ENCODE results near the gene ANKRD28. TPM values are rescaled to one million over a fixed set of nuclear protein-coding genes. Genes with fewer than 3 reads are reported as not detected.
"Not testable (repeated sequence)": the region's sequence is repeated elsewhere in the genome, so short reads cannot be mapped to it uniquely, and the experiment has no call there.

ANKRD28 gene
- total and polyA plus RNA-seq, 2 of the 13 experiments (the other 11 are each of a cell fraction or from before 2014, with no cell fraction given) = 21.0 to 28.9 TPM

DNA sequence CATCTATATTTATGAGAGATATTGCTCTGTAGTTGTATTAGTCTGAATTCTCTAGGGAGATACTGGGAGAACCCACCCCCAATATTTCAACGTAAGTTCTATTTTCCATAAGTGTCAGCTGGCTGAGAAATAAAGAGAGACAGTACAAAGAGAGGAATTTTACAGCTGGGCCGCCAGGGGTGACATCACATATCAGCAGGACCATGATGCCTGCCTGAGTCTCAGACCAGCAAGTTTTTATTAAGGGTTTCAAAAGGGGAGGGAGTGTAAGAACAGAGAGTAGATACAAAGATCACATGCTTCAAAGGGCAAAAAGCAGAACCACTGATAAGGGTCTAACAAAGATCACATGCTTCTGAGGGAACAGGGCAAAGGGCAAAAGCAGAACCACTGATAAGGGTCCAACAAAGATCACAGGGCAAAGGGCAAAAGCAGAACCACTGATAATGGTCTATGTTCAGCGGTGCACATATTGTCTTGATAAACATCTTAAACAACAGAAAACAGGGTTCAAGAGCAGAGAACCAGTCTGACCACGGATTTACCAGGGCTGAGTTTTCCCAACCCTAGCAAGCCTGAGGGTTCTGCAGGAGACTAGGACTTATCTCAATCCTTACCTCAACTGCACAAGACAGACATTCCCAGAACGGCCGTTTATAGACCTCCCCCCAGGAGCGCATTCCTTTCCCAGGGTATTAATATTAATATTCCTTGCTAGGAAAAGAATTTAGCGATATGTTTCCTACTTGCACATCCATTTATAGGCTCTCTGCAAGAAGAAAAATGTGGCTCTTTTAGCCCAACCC lies 177.9 kb downstream of the ANKRD28 start:
- 87% methylated on average over 8 of the region's 8 CpGs for WGBS (ENCODE audit: low lambda C conversion rate)
- Histone ChIP-seq H3K9me3 (ENCODE audit: low read length) (peaks cover 24% of the 10 kb centered on the region), H3K27ac (ENCODE audit: extremely low read length, insufficient read depth, low read length) (peak overlapping the region; percentile 14), H3K4me1 (ENCODE audit: insufficient read depth, low read length) (peaks cover 14% of the 10 kb centered on the region)
- POLR2A ChIA-PET; in situ Hi-C loops (cut with HindIII; ENCODE audit: extremely low pct_ligation_motif_present, low pct_unique_long_range_greater_than_20kb); DNase-seq (ENCODE audit: low spot score); H3K9ac ChIP-seq (ENCODE audit: insufficient read depth, low read depth, low read length); H3K4me3 ChIP-seq (replicated peaks in 1 of 3; ENCODE audit: insufficient read depth in 1 of 3, low read depth in 2 of 3, low read length in 3 of 3); H3K4me2 ChIP-seq (ENCODE audit: low read depth, low read length); H4K20me1 ChIP-seq (ENCODE audit: insufficient read depth, low read length); ATAC-seq; CTCF ChIA-PET (ENCODE audit: low intra/inter-chr PET ratio, low total read pairs); H3K79me2 ChIP-seq (ENCODE audit: insufficient read depth, low read length); BruUV-seq (replicated peaks); H3K36me3 ChIP-seq (replicated peaks in 1 of 2; ENCODE audit: control insufficient read depth in 1 of 2, insufficient read depth in 2 of 2, low read length in 2 of 2); H2AFZ ChIP-seq (ENCODE audit: low read length); intact Hi-C loops (cut with micrococcal nuclease; ENCODE audit: unreplicated experiment); H3K27me3 ChIP-seq (ENCODE audit: control insufficient read depth in 1 of 2, insufficient read depth in 2 of 2, low read length in 2 of 2); FAIRE-seq; TF ChIP-seq NR2F6 (CRISPR knock-in tag; IDR thresholded peaks at IDR 0.05); SOX6 (IDR thresholded peaks at IDR 0.05): not testable (repeated sequence)
- TF ChIP-seq TCF7 (IDR thresholded peaks at IDR 0.05; ENCODE audit: low read depth) (peak; percentile 35; the same call in 1 of the 2 replicates), NR2C2 (CRISPR knock-in tag; IDR thresholded peaks at IDR 0.05; ENCODE audit: borderline replicate concordance) (peak; percentile 49), NR2F6 (IDR thresholded peaks at IDR 0.05) (0 out of 2 replicates have a peak, but pooled peaks have one; percentile 38), NR2F1 (CRISPR knock-in tag; IDR thresholded peaks at IDR 0.05) (peak in 1 of 2 experiments; percentile 50; a peak in 1 of 4 replicates), SOX6 (CRISPR knock-in tag; IDR thresholded peaks at IDR 0.05) (peak; percentile 66), FOXK2 (IDR thresholded peaks at IDR 0.05) (peak; percentile 33; the same call in 1 of the 2 replicates), ZMYM2 (CRISPR knock-in tag; IDR thresholded peaks at IDR 0.05) (peak; percentile 74), ZMYM4 (CRISPR knock-in tag; IDR thresholded peaks at IDR 0.05) (peak; percentile 64), POGZ (CRISPR knock-in tag; IDR thresholded peaks at IDR 0.05) (peak; percentile 63; the same call in 1 of the 2 replicates), SETDB1 (CRISPR knock-in tag; IDR thresholded peaks at IDR 0.05; ENCODE audit: borderline replicate concordance) (0 out of 2 replicates have a peak, but pooled peaks have one; percentile 37), HNF4A (CRISPR knock-in tag; IDR thresholded peaks at IDR 0.05) (peak; percentile 74)
- TF ChIP-seq, protein P1, sequence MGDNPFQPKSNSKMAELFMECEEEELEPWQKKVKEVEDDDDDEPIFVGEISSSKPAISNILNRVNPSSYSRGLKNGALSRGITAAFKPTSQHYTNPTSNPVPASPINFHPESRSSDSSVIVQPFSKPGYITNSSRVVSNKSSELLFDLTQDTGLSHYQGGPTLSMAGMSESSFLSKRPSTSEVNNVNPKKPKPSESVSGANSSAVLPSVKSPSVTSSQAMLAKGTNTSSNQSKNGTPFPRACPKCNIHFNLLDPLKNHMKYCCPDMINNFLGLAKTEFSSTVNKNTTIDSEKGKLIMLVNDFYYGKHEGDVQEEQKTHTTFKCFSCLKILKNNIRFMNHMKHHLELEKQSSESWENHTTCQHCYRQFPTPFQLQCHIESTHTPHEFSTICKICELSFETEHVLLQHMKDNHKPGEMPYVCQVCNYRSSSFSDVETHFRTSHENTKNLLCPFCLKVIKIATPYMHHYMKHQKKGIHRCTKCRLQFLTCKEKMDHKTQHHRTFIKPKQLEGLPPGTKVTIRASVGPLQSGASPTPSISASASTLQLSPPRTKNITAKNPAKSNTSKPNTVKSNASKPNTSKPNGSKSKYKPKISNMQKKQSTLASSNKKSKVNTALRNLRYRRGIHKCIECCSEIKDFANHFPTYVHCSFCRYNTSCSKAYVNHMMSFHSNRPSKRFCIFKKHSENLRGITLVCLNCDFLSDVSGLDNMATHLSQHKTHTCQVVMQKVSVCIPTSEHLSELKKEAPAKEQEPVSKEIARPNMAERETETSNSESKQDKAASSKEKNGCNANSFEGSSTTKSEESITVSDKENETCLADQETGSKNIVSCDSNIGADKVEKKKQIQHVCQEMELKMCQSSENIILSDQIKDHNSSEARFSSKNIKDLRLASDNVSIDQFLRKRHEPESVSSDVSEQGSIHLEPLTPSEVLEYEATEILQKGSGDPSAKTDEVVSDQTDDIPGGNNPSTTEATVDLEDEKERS (CRISPR knock-in tag; IDR thresholded peaks at IDR 0.05) = 0 out of 2 replicates have a peak, but pooled peaks have one; percentile 34
- TF ChIP-seq, protein P2, sequence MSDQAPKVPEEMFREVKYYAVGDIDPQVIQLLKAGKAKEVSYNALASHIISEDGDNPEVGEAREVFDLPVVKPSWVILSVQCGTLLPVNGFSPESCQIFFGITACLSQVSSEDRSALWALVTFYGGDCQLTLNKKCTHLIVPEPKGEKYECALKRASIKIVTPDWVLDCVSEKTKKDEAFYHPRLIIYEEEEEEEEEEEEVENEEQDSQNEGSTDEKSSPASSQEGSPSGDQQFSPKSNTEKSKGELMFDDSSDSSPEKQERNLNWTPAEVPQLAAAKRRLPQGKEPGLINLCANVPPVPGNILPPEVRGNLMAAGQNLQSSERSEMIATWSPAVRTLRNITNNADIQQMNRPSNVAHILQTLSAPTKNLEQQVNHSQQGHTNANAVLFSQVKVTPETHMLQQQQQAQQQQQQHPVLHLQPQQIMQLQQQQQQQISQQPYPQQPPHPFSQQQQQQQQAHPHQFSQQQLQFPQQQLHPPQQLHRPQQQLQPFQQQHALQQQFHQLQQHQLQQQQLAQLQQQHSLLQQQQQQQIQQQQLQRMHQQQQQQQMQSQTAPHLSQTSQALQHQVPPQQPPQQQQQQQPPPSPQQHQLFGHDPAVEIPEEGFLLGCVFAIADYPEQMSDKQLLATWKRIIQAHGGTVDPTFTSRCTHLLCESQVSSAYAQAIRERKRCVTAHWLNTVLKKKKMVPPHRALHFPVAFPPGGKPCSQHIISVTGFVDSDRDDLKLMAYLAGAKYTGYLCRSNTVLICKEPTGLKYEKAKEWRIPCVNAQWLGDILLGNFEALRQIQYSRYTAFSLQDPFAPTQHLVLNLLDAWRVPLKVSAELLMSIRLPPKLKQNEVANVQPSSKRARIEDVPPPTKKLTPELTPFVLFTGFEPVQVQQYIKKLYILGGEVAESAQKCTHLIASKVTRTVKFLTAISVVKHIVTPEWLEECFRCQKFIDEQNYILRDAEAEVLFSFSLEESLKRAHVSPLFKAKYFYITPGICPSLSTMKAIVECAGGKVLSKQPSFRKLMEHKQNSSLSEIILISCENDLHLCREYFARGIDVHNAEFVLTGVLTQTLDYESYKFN (CRISPR knock-in tag; conservative IDR thresholded peaks at IDR 0.05) = peak; percentile 45; the same call in 1 of the 2 replicates

All from HepG2 (cell line).